DND-41 (cell line): ENCODE data around the gene MPI.

ENCODE experiments used
- CTCF ChIP-seq: IDR thresholded peaks from 2 replicates; pipeline ENCODE4 v1.5.1; 2012; ENCODE audit warnings: borderline replicate concordance, low read length, moderate library complexity, mild to moderate bottlenecking; ENCODE audit not compliant: poor library complexity, severe bottlenecking; ENCODE audit errors: extremely low read depth
- EZH2 ChIP-seq: IDR thresholded peaks from 3 replicates; pipeline ENCODE4 v1.6.1; 2012; ENCODE audit warnings: borderline replicate concordance, low read depth, mild to moderate bottlenecking, moderate library complexity, low read length, inconsistent platforms; ENCODE audit not compliant: severe bottlenecking

DNA sequence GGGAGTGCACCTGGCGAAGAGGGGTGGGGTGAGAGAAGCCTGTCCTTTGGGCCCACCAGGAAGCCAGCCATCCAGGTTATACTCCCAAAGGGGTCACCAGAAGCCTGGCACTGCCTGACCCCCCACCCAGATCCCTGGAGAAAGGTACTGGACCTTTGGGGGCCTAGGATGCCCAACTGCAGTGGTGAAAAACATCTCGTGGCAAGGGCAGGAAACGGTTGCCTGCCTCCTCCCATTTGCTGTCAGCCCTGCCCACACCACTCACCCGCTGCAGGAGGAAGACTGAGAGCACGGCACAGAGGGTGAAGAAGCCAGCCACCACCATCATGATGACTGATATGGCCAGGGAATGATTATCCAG, 44.7 kb upstream of the MPI start:
- no peak for TF ChIP-seq CTCF
- no peak for TF ChIP-seq EZH2
